ENCODE data around the gene KRTAP9-4. TPM values are rescaled to one million over a fixed set of nuclear protein-coding genes. Genes with fewer than 3 reads are reported as not detected.
"Not testable (repeated sequence)": the region's sequence is repeated elsewhere in the genome, so short reads cannot be mapped to it uniquely, and the experiment has no call there.

The KRTAP9-4 gene
- not detected for total RNA-seq

- H3K4me3 ChIP-seq; H3K36me3 ChIP-seq; DNase-seq; H3K9me3 ChIP-seq; intact Hi-C loops (cut with DNase I; ENCODE audit: low total_unique reads); H3K4me1 ChIP-seq; H3K27ac ChIP-seq; ATAC-seq: not testable (repeated sequence)
- peaks cover 0 to 11% (median 0%) of the 10 kb centered on the region in 3 donors for H3K27me3 ChIP-seq
- in situ Hi-C loops (cut with MboI; ENCODE audit: low sequenced_read_pairs in 4 of 4) = loop anchor here in 1 of 4 donors (25.0 kb wide), 1 partner anchor 87 kb away; the partner anchor contains the start of genes KRTAP4-3 and KRTAP4-4
Observed at GRCh38 chr17:41249637-41250240, at the start of gene KRTAP9-4. KRTAP9-4 (plus strand) TSS chr17:41249687; CDS start chr17:41249721, 34 bp downstream.

GRCh38 chr17:41211845-41212466, 37.5 kb upstream of the KRTAP9-4 start:
- intact Hi-C loops (cut with DNase I; ENCODE audit: low total_unique reads) = no loop called here

GRCh38 chr17:41212524-41213169, 36.8 kb upstream of the KRTAP9-4 start:
- H3K9me3 ChIP-seq = no peaks in the 10 kb centered on the region
- no peaks in the 10 kb centered on the region for H3K4me1 ChIP-seq
- in situ Hi-C loops (cut with MboI; ENCODE audit: low sequenced_read_pairs in 4 of 4) = no loop called here
- H3K36me3 ChIP-seq = no peaks in the 10 kb centered on the region
- ATAC-seq (no peak), DNase-seq (no peak)
- peaks cover 0 to 5% (median 4%) of the 10 kb centered on the region in 3 donors for H3K27me3 ChIP-seq
- no peak overlapping the region for H3K27ac ChIP-seq
- no peak overlapping the region for H3K4me3 ChIP-seq
- TF ChIP-seq POLR2A (IDR thresholded peaks at IDR 0.05) (no peak), CTCF (IDR thresholded peaks at IDR 0.05 in 4 of 5, conservative IDR thresholded peaks at IDR 0.05 in 1 of 5) (no peak)
- intact Hi-C loops (cut with DNase I; ENCODE audit: low total_unique reads) = no loop called here

More at GRCh38 chr17:41211845-41212466, 37.5 kb upstream of the KRTAP9-4 start:
- DNase-seq (no peak), ATAC-seq (no peak)
- H3K9me3 ChIP-seq = no peaks in the 10 kb centered on the region
- H3K36me3 ChIP-seq = no peaks in the 10 kb centered on the region
- in situ Hi-C loops (cut with MboI; ENCODE audit: low sequenced_read_pairs in 4 of 4) = no loop called here
- H3K4me3 ChIP-seq = no peak overlapping the region
- no peak overlapping the region for H3K27ac ChIP-seq
- no peaks in the 10 kb centered on the region for H3K4me1 ChIP-seq
- TF ChIP-seq CTCF (IDR thresholded peaks at IDR 0.05 in 4 of 5, conservative IDR thresholded peaks at IDR 0.05 in 1 of 5) (no peak), POLR2A (IDR thresholded peaks at IDR 0.05) (no peak)
- H3K27me3 ChIP-seq = peaks cover 0 to 5% (median 4%) of the 10 kb centered on the region in 3 donors

GRCh38 chr17:41215681-41216080, 33.8 kb upstream of the KRTAP9-4 start:
- H3K4me1 ChIP-seq = no peaks in the 10 kb centered on the region
- H3K36me3 ChIP-seq = no peaks in the 10 kb centered on the region
- intact Hi-C loops (cut with DNase I; ENCODE audit: low total_unique reads) = no loop called here
- ATAC-seq (no peak), DNase-seq (no peak)
- in situ Hi-C loops (cut with MboI; ENCODE audit: low sequenced_read_pairs in 4 of 4) = no loop called here
- no peak overlapping the region for H3K27ac ChIP-seq
- H3K4me3 ChIP-seq = no peak overlapping the region
- TF ChIP-seq CTCF (IDR thresholded peaks at IDR 0.05 in 4 of 5, conservative IDR thresholded peaks at IDR 0.05 in 1 of 5) = no peak
- no peak for TF ChIP-seq POLR2A (IDR thresholded peaks at IDR 0.05)
- H3K9me3 ChIP-seq = no peaks in the 10 kb centered on the region
- H3K27me3 ChIP-seq = peaks cover 0 to 4% (median 3%) of the 10 kb centered on the region in 3 donors

- no peaks in the 10 kb centered on the region for H3K36me3 ChIP-seq
- intact Hi-C loops (cut with DNase I; ENCODE audit: low total_unique reads) = no loop called here
- ATAC-seq = no peak
- in situ Hi-C loops (cut with MboI; ENCODE audit: low sequenced_read_pairs in 4 of 4) = no loop called here
- no peaks in the 10 kb centered on the region for H3K4me1 ChIP-seq
- no peak for TF ChIP-seq CTCF (IDR thresholded peaks at IDR 0.05 in 4 of 5, conservative IDR thresholded peaks at IDR 0.05 in 1 of 5)
- no peak for TF ChIP-seq POLR2A (IDR thresholded peaks at IDR 0.05)
- DNase-seq = no peak
- H3K4me3 ChIP-seq = no peak overlapping the region
- H3K9me3 ChIP-seq = no peaks in the 10 kb centered on the region
- H3K27ac ChIP-seq = no peak overlapping the region
- peaks cover 0 to 3% (median 2%) of the 10 kb centered on the region in 3 donors for H3K27me3 ChIP-seq
Observed at GRCh38 chr17:41223821-41224220, 25.7 kb upstream of the KRTAP9-4 start.
